Testis (tissue), 5 donors: Measurements from ENCODE around the gene TMEM255B. TPM values are rescaled to one million over a fixed set of nuclear protein-coding genes. Genes with fewer than 3 reads are reported as not detected.
A peak's percentile ranks its signal among the peaks of the same experiment; 100 is the strongest.

Experiments
- DNase-seq: peaks from one replicate; pipeline ENCODE4 v3.0.0-alpha.2; 2019
- H3K27ac ChIP-seq, 2 donors: fragments of 200-600 bp; sonication (generic); one replicate each; pipeline ENCODE4 v1.5.1; 2019
- H3K27me3 ChIP-seq: fragments of 200-600 bp; sonication (generic); one replicate; pipeline ENCODE4 v1.5.1; 2019
- H3K36me3 ChIP-seq: fragments of 200-600 bp; sonication (generic); one replicate; pipeline ENCODE4 v1.5.1; 2017; ENCODE audit warnings: low read depth; ENCODE audit errors: missing control alignments
- H3K4me1 ChIP-seq: fragments of 200-600 bp; sonication (generic); one replicate; pipeline ENCODE4 v1.5.1; 2019
- H3K4me3 ChIP-seq, 2 donors: fragments of 200-600 bp; sonication (generic); one replicate each; pipeline ENCODE4 v1.5.1; 2017 to 2019
- H3K9me3 ChIP-seq: fragments of 200-600 bp; sonication (generic); one replicate; pipeline ENCODE4 v1.5.1; 2017
- CTCF ChIP-seq, 3 experiments: fragments of 450-650 bp in 2 of 3; fragments of 200-600 bp in 1 of 3; sonication (generic) in 1 of 3; IDR thresholded peaks; one replicate each; pipeline ENCODE4 v1.5.1; 2016 to 2019; ENCODE audit warnings: antibody characterized with exemption in 3 of 3, mild to moderate bottlenecking in 2 of 3, moderate library complexity in 1 of 3
- POLR2A ChIP-seq: fragments of 450-650 bp; IDR thresholded peaks from one replicate; pipeline ENCODE4 v1.6.1; 2017; ENCODE audit warnings: antibody characterized with exemption, mild to moderate bottlenecking, moderate library complexity
- WGBS, 2 donors: methylation state at CpG; one replicate each; pipeline ENCODE4 v1.1.5; 2018; 5-methylcytosine and 5-hydroxymethylcytosine counted together
- intact Hi-C: fragments of 100-400 bp; cut with DNase I; formaldehyde crosslinking; loops from one replicate; pipeline ENCODE4 v1.15.1; 2023; ENCODE audit warnings: low total_unique reads
- long read RNA-seq, 2 donors: transcript quantifications; one replicate each; lab custom pipeline, GENCODE V29; 2026
- polyA plus RNA-seq: library from polyadenylated mRNA; stranded (reverse); fragments of 350-450 nt; fragmentation: Illumina TruSeq; extraction: RNeasy Lipid Tissue Mini Kit (QIAGEN cat#74804); gene quantifications from one replicate; pipeline ENCODE4 v1.2.3, GENCODE V29; 2014; ENCODE audit warnings: low read depth, low replicate concordance; ENCODE audit not compliant: insufficient read depth
- total RNA-seq, 2 donors: library from RNA; depleted of rRNA; stranded (reverse); fragments of >200 nt; gene quantifications; one replicate each; pipeline ENCODE4 v1.2.3, GENCODE V29; 2016

The TMEM255B gene
- total RNA-seq (10 to 100 TPM in 1 of 2 donors, 1 to 10 TPM in 1; 6.9 to 10.9 TPM), polyA plus RNA-seq (7.5 TPM)
- long read RNA-seq, donor 1 = 0 reads
- long read RNA-seq, donor 2 = 0 reads

- Histone ChIP-seq H3K27me3 (no peaks in the 10 kb centered on the region), H3K27ac (peak within 1 kb of the TSS; percentile 71 to 88), H3K36me3 (no peaks in the 10 kb centered on the region), H3K9me3 (no peaks in the 10 kb centered on the region), H3K4me1 (peaks cover 18% of the 10 kb centered on the region), H3K4me3 (peak within 1 kb of the TSS; percentile 71 to 76)
- intact Hi-C loops = no loop called here
- no peak for TF ChIP-seq POLR2A
- no peak for TF ChIP-seq CTCF (IDR thresholded peaks at IDR 0.05)
- WGBS, 2 donors = 0% methylated on average over 44 to 76 of the region's 80 CpGs
- DNase-seq = peak; percentile 90
Measured at GRCh38 chr13:113758651-113759524, at the start of gene TMEM255B. TMEM255B (plus strand) TSS chr13:113759226; CDS start chr13:113759270, 44 bp downstream.

GRCh38 chr13:113722921-113723320 lies 36.1 kb upstream of the TMEM255B start:
- Histone ChIP-seq H3K4me1 (peaks cover 4% of the 10 kb centered on the region), H3K27ac (no peak overlapping the region), H3K9me3 (no peaks in the 10 kb centered on the region), H3K36me3 (no peaks in the 10 kb centered on the region), H3K4me3 (no peak overlapping the region), H3K27me3 (no peaks in the 10 kb centered on the region)
- DNase-seq = no peak
- 35 to 41% methylated on average over 7 to 8 of the region's 11 CpGs for WGBS, 2 donors
- TF ChIP-seq POLR2A (no peak), CTCF (IDR thresholded peaks at IDR 0.05) (no peak)
- intact Hi-C loops = no loop called here

- Histone ChIP-seq H3K27ac (no peak overlapping the region), H3K36me3 (no peaks in the 10 kb centered on the region), H3K4me3 (no peak overlapping the region), H3K9me3 (no peaks in the 10 kb centered on the region), H3K4me1 (peaks cover 4% of the 10 kb centered on the region), H3K27me3 (no peaks in the 10 kb centered on the region)
- 46 to 60% methylated on average over 12 to 13 of the region's 13 CpGs for WGBS, 2 donors
- intact Hi-C loops = no loop called here
- DNase-seq = no peak
- no peak for TF ChIP-seq POLR2A
- TF ChIP-seq CTCF (IDR thresholded peaks at IDR 0.05) = no peak
Measured at GRCh38 chr13:113723410-113724015, 35.5 kb upstream of the TMEM255B start.

GRCh38 chr13:113724016-113724758 lies 34.8 kb upstream of the TMEM255B start:
- intact Hi-C loops = no loop called here
- Histone ChIP-seq H3K27me3 (no peaks in the 10 kb centered on the region), H3K4me3 (peak overlapping the region in 1 of 2 donors; percentile 49), H3K36me3 (no peaks in the 10 kb centered on the region), H3K4me1 (peaks cover 4% of the 10 kb centered on the region), H3K27ac (peak overlapping the region in 1 of 2 donors; percentile 68), H3K9me3 (no peaks in the 10 kb centered on the region)
- TF ChIP-seq CTCF (IDR thresholded peaks at IDR 0.05) (no peak), POLR2A (no peak)
- 44 to 64% methylated on average over 17 to 30 of the region's 30 CpGs for WGBS, 2 donors
- no peak for DNase-seq
